Pancreas (tissue), 10 donors: ENCODE results near the gene TTC9B. TPM values are rescaled to one million over a fixed set of nuclear protein-coding genes. Genes with fewer than 3 reads are reported as not detected.
"Not testable (repeated sequence)": the region's sequence is repeated elsewhere in the genome, so short reads cannot be mapped to it uniquely, and the experiment has no call there.

ENCODE experiments used
- ATAC-seq, 4 donors: fragments of 200-7000 bp; cut with Tn5 transposase; one replicate each; pipeline versions ENCODE4 v1.8.0 to v1.9.1; 2020; ENCODE audit warnings: mild to moderate bottlenecking in 4 of 4, moderate library complexity in 4 of 4
- DNase-seq, 6 donors: peaks; one replicate each; pipeline ENCODE4 v3.0.0-alpha.2; 2020
- FAIRE-seq: peaks from 2 replicates; lab custom pipeline; 2012; peaks lifted over from hg19 to GRCh38; lab: Jason Lieb, UNC
- H3K27ac ChIP-seq, 4 donors: fragments of 200-600 bp; sonication (generic); 1 replicate in 3 of 4; 2 replicates in 1 of 4; pipeline versions ENCODE4 v1.5.0 to v1.8.0; 2020
- H3K27me3 ChIP-seq, 4 donors: fragments of 200-600 bp; one replicate each; pipeline ENCODE4 v1.8.0; 2021
- H3K36me3 ChIP-seq, 3 donors: fragments of 200-600 bp; sonication (generic) in 1 of 3; one replicate each; pipeline versions ENCODE4 v1.5.0 to v1.8.0; 2020 to 2021
- H3K4me1 ChIP-seq, 3 donors: fragments of 200-600 bp; one replicate each; pipeline ENCODE4 v1.8.0; 2021
- H3K4me3 ChIP-seq, 4 donors: fragments of 200-600 bp; sonication (generic) in 2 of 4; one replicate each; pipeline versions ENCODE4 v1.5.0 to v1.8.0; 2020 to 2021
- H3K9me3 ChIP-seq, 4 donors: fragments of 200-600 bp; one replicate each; pipeline ENCODE4 v1.8.0; 2021
- WGBS, 2 donors: extraction: QIAGEN DNeasy Blood & Tissue Kit; methylation state at CpG; one replicate each; pipeline ENCODE4 v1.1.7; 2013; 5-methylcytosine and 5-hydroxymethylcytosine counted together
- intact Hi-C, 3 donors: fragments of 100-400 bp; cut with DNase I; formaldehyde crosslinking; loops; one replicate each; pipeline versions ENCODE4 v1.11.1 to v1.14.2; 2022
- polyA plus RNA-seq, 2 donors: library from polyadenylated mRNA; stranded (reverse); fragments of 200-250 nt; gene quantifications; one replicate each; pipeline ENCODE4 v1.2.3, GENCODE V29; 2013
- total RNA-seq, 6 donors: library from RNA; stranded (reverse); fragmentation: NEBNext Ultra II Directional in 4 of 6; extraction: Animal tissue kit (Norgen Biotek cat#: 25700) in 4 of 6; gene quantifications; one replicate each; pipeline versions ENCODE4 v1.2.1 to v1.2.4, GENCODE V29; 2021 to 2023
- TF ChIP-seq, protein P1 (sequence below), 4 donors: fragments of 200-600 bp; sonication (generic) in 3 of 4; IDR thresholded peaks; one replicate each; pipeline versions ENCODE4 v1.5.0 to v1.8.0; 2021; ENCODE audit warnings: antibody characterized with exemption in 4 of 4
- donor health status: healthy with polysubstance abuse.
- donor health status: DM: no; HTN: no; CAD: no; lungs with moderate emphysema.
- donor health status: DM: no; HTN: no; CAD: no.
- donor health status: control.
- donor health status: control.
- donor health status: Bipolar disorder and iron deficiency.
- donor health status: DM: yes; HTN: yes; CAD: no.
- donor health status: DM: no; HTN: no; CAD: no.
- donor health status: DM: no; HTN: no; CAD: no.
- donor health status: DM: yes; HTN: yes; CAD: no.

Gene TTC9B
- total and polyA plus RNA-seq, 8 donors = 0.05 TPM; not detected in 7

DNA sequence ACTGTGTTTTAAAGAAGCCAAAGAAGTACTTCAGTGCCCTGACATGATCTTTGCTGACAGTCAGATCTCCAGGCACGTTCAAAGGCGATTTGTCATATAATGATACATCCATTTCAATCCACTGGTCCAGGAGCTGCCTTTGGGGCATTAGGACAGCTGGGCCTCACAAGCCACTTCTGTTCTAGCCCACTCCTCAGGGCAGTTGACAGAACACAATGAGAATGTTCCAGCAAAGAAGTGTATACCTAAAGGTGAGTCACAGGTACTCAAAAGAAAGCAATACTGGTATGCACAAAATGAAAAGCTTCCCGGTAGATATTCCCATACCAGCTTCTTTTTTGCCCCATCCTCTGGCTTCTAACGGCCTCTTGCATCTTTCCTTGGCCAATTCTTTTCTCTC, 39.4 kb downstream of the TTC9B start:
- H3K27ac ChIP-seq = no peak overlapping the region
- TF ChIP-seq, protein P1, sequence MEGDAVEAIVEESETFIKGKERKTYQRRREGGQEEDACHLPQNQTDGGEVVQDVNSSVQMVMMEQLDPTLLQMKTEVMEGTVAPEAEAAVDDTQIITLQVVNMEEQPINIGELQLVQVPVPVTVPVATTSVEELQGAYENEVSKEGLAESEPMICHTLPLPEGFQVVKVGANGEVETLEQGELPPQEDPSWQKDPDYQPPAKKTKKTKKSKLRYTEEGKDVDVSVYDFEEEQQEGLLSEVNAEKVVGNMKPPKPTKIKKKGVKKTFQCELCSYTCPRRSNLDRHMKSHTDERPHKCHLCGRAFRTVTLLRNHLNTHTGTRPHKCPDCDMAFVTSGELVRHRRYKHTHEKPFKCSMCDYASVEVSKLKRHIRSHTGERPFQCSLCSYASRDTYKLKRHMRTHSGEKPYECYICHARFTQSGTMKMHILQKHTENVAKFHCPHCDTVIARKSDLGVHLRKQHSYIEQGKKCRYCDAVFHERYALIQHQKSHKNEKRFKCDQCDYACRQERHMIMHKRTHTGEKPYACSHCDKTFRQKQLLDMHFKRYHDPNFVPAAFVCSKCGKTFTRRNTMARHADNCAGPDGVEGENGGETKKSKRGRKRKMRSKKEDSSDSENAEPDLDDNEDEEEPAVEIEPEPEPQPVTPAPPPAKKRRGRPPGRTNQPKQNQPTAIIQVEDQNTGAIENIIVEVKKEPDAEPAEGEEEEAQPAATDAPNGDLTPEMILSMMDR (IDR thresholded peaks at IDR 0.05) = no peak
- ATAC-seq (no peak), FAIRE-seq (no peak), DNase-seq (no peak)
- H3K36me3 ChIP-seq = no peaks in the 10 kb centered on the region
- intact Hi-C loops = no loop called here
- no peaks in the 10 kb centered on the region for H3K4me1 ChIP-seq
- no peaks in the 10 kb centered on the region for H3K27me3 ChIP-seq
- H3K4me3 ChIP-seq = no peak overlapping the region
- WGBS, 2 donors = 55 to 64% methylated on average over 4 of the region's 4 CpGs
- no peaks in the 10 kb centered on the region for H3K9me3 ChIP-seq

DNA sequence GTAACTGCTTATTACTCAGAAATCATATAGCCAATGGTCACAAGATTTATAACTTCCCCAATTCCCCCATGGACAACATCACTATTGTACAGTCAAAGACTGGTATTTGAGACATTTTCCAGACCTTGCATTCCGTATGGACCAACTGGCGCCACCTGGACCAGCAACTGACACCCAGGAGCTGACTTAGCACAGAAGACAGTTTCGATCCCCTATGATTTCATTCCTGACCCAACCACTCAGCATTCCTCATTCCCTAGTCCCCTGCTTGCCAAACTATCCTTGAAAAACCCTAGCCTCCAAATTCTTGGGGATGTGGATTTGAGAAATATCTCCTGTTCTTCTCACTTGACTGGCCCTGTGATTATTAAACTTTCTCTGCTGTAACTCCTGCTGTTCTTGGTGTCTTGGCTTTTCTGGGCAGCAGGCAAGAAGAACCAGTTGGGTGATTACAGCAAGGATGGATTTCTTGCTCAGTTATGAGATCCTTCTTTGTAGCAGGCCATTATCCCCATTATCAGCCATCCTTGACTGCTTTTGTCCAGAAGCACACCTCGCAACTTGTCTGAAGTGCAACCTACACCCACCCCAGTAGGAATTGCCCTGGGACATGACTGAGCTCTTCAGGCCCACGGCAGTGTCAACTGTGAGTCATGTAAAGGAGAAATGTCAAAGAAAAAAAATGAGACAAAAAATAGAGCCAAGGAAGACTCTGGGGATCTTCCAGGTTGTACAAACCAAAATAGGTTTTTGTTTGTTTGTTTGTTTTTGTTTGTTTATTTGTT, 40.7 kb downstream of the TTC9B start:
- Histone ChIP-seq H3K36me3 (no peaks in the 10 kb centered on the region), H3K9me3 (no peaks in the 10 kb centered on the region), H3K4me1 (no peaks in the 10 kb centered on the region), H3K27me3 (no peaks in the 10 kb centered on the region), H3K27ac (no peak overlapping the region), H3K4me3 (no peak overlapping the region)
- intact Hi-C loops = no loop called here
- TF ChIP-seq, protein P1 (IDR thresholded peaks at IDR 0.05) = no peak
- no peak for FAIRE-seq
- ATAC-seq = no peak
- DNase-seq = no peak
- WGBS, 2 donors = 81% methylated on average over 5 of the region's 5 CpGs

DNA sequence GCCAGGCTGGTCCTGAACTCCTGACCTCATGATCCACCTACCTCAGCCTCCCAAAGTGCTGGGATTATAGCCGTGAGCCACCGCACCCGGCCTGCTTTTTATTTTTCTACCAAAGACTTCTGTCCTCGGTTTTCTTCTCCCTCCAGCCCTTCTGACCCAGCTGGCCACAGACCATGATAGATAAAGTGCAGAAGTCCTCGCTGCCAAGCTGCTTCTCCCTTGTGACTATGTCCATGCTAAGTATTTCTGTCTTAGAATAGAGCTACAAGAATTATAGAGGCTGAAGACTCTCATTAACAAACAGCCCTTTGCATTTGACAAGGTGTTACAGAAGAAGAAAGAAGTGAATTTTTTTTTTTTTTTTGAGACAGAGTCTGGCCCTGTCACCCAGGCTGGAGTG, 42.4 kb downstream of the TTC9B start:
- Histone ChIP-seq H3K27ac (no peak overlapping the region), H3K4me1 (no peaks in the 10 kb centered on the region), H3K27me3 (no peaks in the 10 kb centered on the region), H3K4me3 (no peak overlapping the region), H3K9me3 (no peaks in the 10 kb centered on the region), H3K36me3 (no peaks in the 10 kb centered on the region)
- TF ChIP-seq, protein P1 (IDR thresholded peaks at IDR 0.05) = no peak
- DNase-seq = no peak
- no peak for FAIRE-seq
- no peak for ATAC-seq
- intact Hi-C loops = no loop called here
- WGBS, 2 donors = 66 to 73% methylated on average over 5 of the region's 5 CpGs

DNA sequence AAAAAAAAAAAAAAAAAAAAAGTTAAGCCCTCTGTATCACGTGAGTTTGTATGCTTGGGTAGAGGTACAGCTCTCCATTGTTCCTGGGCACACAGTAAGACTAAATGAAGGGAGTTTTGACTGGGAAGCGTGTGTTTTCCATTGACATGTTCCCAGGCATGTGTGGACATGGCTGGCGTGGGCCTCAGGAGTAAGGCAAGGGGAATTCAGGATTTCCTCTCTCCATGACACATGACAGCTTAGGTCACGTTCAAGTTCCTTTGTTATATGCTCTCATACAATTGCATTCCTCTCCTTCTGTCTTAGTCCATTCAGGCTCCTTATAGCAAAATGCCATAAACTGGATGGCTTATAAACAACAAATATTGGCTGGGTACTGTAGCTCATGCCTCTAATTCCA, 44.1 kb downstream of the TTC9B start:
- 76 to 80% methylated on average over 4 of the region's 4 CpGs for WGBS, 2 donors
- no peaks in the 10 kb centered on the region for H3K9me3 ChIP-seq
- no peak for DNase-seq
- no peaks in the 10 kb centered on the region for H3K36me3 ChIP-seq
- H3K4me1 ChIP-seq = no peaks in the 10 kb centered on the region
- TF ChIP-seq, protein P1 (IDR thresholded peaks at IDR 0.05) = no peak
- H3K27me3 ChIP-seq = no peaks in the 10 kb centered on the region
- H3K4me3 ChIP-seq = no peak overlapping the region
- H3K27ac ChIP-seq = no peak overlapping the region
- intact Hi-C loops = no loop called here
- no peak for ATAC-seq
- FAIRE-seq = no peak

DNA sequence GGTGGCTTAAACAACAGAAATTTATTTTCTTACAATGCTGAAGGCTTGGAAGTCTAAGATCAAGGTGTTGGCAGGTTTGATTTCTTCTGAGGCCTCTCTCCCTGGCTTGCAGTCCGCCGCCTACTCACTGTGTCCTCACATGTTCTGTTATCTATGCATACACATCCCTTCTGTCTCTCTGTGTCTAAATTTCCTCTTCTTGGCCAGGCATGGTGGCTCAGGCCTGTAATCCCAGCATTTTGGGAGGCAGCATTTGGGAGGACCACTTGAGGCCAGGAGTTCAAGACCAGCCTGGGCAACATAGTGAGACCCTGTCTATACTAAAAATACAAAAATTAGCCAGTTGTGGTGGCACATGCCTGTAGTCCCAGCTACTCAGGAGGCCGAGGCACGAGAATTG, 46.9 kb downstream of the TTC9B start:
- H3K9me3 ChIP-seq, H3K4me3 ChIP-seq, H3K27ac ChIP-seq, H3K36me3 ChIP-seq, intact Hi-C loops, ATAC-seq, H3K27me3 ChIP-seq, H3K4me1 ChIP-seq, DNase-seq, FAIRE-seq: not testable (repeated sequence)
- 79 to 92% methylated on average over 4 of the region's 4 CpGs for WGBS, 2 donors

DNA sequence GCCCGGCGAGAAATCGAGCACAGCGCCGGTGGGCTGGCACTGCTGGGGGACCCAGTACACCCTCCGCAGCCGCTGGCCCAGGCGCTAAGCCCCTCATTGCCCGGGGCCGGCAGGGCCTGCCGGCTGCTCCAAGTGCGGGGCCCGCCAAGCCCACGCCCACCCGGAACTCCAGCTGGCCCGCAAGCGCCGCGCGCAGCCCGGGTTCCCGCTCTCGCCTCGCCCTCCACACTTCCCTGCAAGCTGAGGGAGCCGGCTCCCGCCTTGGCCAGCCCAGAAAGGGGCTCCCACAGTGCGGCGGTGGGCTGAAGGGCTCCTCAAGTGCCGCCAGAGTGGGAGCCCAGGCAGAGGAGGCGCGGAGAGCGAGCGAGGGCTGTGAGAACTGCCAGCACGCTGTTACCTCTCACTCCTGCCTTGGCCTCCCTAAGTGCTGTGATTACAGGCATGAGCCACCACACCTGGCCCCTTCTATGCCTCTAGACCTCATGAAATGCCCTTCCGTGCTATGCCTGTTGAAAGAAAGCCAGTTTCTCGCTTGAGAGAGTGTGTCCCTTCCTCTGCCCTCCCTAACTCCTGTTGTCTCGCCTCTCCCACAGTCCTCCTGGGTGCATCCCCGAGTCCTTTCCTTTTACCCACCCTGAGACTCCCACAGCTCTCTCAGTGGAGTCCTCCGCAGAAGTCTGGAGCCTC, 47.7 kb downstream of the TTC9B start:
- H3K4me1 ChIP-seq, H3K4me3 ChIP-seq, ATAC-seq, H3K27me3 ChIP-seq, H3K36me3 ChIP-seq, FAIRE-seq, intact Hi-C loops, DNase-seq, H3K27ac ChIP-seq, H3K9me3 ChIP-seq: not testable (repeated sequence)
- WGBS, 2 donors = 65 to 70% methylated on average over 33 to 37 of the region's 39 CpGs

DNA sequence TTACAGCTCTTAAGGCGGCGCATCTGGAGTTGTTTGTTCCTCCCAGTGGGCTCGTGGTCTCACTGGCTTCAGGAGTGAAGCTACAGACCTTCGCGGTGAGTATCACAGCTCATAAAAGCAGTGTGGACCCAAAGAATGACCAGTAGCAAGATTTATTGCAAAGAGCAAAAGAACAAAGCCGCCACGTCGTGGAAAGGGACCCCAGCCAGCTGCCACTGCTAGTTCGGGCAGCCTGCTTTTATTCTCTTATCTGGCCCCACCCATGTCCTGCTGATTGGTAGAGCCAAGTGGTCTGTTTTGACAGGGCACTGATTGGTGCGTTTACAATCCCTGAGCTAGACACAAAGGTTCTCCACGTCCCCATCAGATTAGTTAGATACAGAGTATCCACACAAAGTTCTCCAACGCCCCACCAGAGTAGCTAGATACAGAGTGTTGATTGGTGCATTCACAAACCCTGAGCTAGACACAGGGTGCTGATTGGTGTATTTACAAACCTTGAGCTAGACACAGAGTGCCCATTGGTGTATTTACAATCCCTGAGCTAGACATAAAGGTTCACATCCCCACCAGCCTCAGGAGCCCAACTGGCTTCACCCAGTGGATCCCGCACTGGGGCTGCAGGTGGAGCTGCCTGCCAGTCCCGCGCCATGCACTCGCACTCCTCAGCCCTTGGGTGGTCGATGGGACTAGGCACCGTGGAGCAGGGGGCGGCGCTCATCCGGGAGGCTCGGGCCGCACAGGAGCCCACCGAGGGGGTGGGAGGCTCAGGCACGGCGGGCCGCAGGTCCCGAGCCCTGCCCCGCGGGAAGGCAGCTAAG, 48.5 kb downstream of the TTC9B start:
- H3K4me3 ChIP-seq, H3K4me1 ChIP-seq, H3K9me3 ChIP-seq, H3K36me3 ChIP-seq, H3K27ac ChIP-seq, intact Hi-C loops, H3K27me3 ChIP-seq, ATAC-seq, DNase-seq, FAIRE-seq: not testable (repeated sequence)
- 61 to 69% methylated on average over 26 to 30 of the region's 30 CpGs for WGBS, 2 donors
